ENCODE data around the gene CFAP99.

DNA sequence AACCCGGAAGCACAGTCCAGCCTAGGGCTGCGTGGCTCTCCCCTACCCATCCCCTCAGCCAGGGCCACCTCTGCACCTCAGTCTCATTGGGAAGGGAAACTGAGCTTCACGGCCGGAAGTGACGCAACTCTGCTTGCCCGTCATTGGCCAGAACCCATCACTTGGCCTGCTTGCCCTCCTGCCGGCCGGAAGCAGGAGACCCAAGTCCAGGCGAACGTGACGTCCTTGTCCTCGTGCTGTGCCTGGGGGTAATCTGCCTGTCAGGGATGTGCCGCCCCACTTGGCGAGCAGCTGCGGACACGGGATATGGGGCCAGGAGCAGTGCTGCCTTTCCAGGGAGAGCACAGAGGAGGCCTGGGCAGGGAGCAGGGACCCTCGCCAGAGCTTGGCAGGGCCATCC, 31.5 kb upstream of the CFAP99 start:
- no peak for TF ChIP-seq POLR2A (IDR thresholded peaks at IDR 0.05)
- TF ChIP-seq, protein P1, sequence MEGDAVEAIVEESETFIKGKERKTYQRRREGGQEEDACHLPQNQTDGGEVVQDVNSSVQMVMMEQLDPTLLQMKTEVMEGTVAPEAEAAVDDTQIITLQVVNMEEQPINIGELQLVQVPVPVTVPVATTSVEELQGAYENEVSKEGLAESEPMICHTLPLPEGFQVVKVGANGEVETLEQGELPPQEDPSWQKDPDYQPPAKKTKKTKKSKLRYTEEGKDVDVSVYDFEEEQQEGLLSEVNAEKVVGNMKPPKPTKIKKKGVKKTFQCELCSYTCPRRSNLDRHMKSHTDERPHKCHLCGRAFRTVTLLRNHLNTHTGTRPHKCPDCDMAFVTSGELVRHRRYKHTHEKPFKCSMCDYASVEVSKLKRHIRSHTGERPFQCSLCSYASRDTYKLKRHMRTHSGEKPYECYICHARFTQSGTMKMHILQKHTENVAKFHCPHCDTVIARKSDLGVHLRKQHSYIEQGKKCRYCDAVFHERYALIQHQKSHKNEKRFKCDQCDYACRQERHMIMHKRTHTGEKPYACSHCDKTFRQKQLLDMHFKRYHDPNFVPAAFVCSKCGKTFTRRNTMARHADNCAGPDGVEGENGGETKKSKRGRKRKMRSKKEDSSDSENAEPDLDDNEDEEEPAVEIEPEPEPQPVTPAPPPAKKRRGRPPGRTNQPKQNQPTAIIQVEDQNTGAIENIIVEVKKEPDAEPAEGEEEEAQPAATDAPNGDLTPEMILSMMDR (IDR thresholded peaks at IDR 0.05) = no peak
